ENCODE measurements around the gene MERTK.

GRCh38 chr2:111990375-111990774 is 92.0 kb downstream of the MERTK start:
- TF ChIP-seq CTCF (conservative IDR thresholded peaks at IDR 0.05; ENCODE audit: low read depth, low read length) (no peak), EZH2phosphoT487 (IDR thresholded peaks at IDR 0.05; ENCODE audit: borderline replicate concordance, low read length) (no peak)
